Measurements from ENCODE around the gene SLFNL1.

- TF ChIP-seq FOXM1 (IDR thresholded peaks at IDR 0.05; ENCODE audit: borderline replicate concordance): no peak
- TF ChIP-seq LEF1 (IDR thresholded peaks at IDR 0.05; ENCODE audit: borderline replicate concordance): no peak
- TF ChIP-seq HDGF (IDR thresholded peaks at IDR 0.05; ENCODE audit: borderline replicate concordance): no peak
- TF ChIP-seq ELF4 (IDR thresholded peaks at IDR 0.05): no peak
- no peak for TF ChIP-seq SP1 (IDR thresholded peaks at IDR 0.05)
- no peak for TF ChIP-seq TARDBP (IDR thresholded peaks at IDR 0.05)
- TF ChIP-seq SUZ12 (IDR thresholded peaks at IDR 0.05): no peak
- no peak for TF ChIP-seq FOXA1 (IDR thresholded peaks at IDR 0.05)
- TF ChIP-seq L3MBTL2 (conservative IDR thresholded peaks at IDR 0.05): no peak
- TF ChIP-seq PKNOX1 (IDR thresholded peaks at IDR 0.05): no peak
- no peak for TF ChIP-seq NFRKB (IDR thresholded peaks at IDR 0.05)
Observed at GRCh38 chr1:41038110-41038509, 16.6 kb upstream of the SLFNL1 start.

All from HEK293T (cell line).